ENCODE results near the gene PARP6. TPM values are rescaled to one million over a fixed set of nuclear protein-coding genes. Genes with fewer than 3 reads are reported as not detected.

The PARP6 gene
- total RNA-seq, 1 donor from 2014 or later, result 134 TPM

GRCh38 chr15:72306211-72306785 is 33.9 kb upstream of the PARP6 start:
- no peak for DNase-seq (ENCODE audit: low spot score in 2 of 2, unreplicated experiment in 2 of 2)
- Mint-ChIP-seq H3K27me3 (ENCODE audit: low read depth) (peaks cover 42% of the 10 kb centered on the region), H3K4me1 (no peaks in the 10 kb centered on the region), H3K36me3 (no peaks in the 10 kb centered on the region), H3K9me3 (no peaks in the 10 kb centered on the region), H3K4me3 (no peak overlapping the region), H3K27ac (no peak overlapping the region)
- no peak for TF ChIP-seq CTCF (IDR thresholded peaks at IDR 0.05; ENCODE audit: unreplicated experiment)

- DNase-seq (ENCODE audit: low spot score in 2 of 2, unreplicated experiment in 2 of 2), result no peak
- TF ChIP-seq CTCF (IDR thresholded peaks at IDR 0.05; ENCODE audit: unreplicated experiment), result no peak
- Mint-ChIP-seq H3K4me3 (no peak overlapping the region), H3K4me1 (no peaks in the 10 kb centered on the region), H3K27ac (no peak overlapping the region), H3K9me3 (no peaks in the 10 kb centered on the region), H3K27me3 (ENCODE audit: low read depth) (peaks cover 33% of the 10 kb centered on the region), H3K36me3 (no peaks in the 10 kb centered on the region)
Observed at GRCh38 chr15:72304596-72304995, 32.2 kb upstream of the PARP6 start.

DNA sequence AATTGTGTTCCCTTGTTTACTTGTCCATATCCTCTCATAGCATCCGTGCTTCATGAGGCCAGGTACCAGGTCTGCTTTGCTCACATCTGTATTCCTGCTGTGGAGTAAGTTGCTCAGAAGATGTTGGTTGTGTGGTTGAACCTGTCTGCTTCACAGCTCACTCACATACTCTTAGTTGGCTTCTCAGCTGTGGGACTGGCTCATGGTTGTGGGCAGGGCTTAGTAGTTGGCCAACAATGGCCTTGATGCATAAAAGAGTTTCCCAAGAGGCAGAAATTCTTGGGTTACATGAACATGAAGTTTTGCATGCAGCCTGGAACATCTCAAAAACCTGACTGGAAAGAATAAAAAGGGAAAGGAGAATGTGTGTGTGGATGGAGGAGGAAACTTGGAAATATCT is 30.6 kb upstream of the PARP6 start:
- no peak for DNase-seq (ENCODE audit: low spot score in 2 of 2, unreplicated experiment in 2 of 2)
- Mint-ChIP-seq H3K27me3 (ENCODE audit: low read depth) (peaks cover 29% of the 10 kb centered on the region), H3K9me3 (no peaks in the 10 kb centered on the region), H3K4me3 (no peak overlapping the region), H3K4me1 (no peaks in the 10 kb centered on the region), H3K36me3 (no peaks in the 10 kb centered on the region), H3K27ac (no peak overlapping the region)
- no peak for TF ChIP-seq CTCF (IDR thresholded peaks at IDR 0.05; ENCODE audit: unreplicated experiment)

DNA sequence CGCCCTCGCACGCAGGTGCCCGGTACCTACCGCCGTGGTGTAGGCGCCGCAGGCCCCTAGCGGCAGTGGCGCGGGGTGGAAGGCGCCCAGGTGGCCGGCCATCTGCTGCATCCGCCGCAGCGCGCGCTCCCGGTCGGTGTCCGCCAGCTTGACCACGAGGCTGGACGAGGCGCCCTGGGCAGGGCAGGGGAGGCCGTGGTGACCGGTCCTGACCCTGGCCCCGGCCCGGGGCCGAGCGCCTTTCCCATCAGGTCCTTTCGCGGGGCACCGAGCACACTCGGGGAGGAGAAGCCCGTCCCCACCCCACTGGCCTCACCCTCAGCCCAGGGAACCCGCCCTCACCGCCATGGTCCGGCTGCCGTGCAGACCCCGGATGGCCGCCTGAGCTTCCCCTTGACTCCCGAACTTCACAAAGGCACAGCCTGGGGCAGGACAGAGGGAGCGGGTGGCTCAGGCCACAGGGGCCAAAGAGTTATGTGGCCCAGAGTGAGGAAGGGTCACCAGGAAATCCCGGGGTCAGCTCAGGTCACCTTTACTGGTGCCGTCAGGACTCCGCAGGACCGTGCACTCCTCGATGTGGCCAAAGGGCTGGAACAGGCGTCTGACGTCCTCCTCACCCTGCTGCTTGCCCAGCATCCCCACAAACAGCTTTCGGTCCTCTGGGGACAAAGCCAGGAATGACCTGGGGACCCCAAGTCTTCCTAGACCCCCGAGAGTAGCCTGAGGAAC is 17.4 kb upstream of the PARP6 start:
- DNase-seq (ENCODE audit: low spot score in 2 of 2, unreplicated experiment in 2 of 2), result no peak
- no peak for TF ChIP-seq CTCF (IDR thresholded peaks at IDR 0.05; ENCODE audit: unreplicated experiment)
- Mint-ChIP-seq H3K36me3 (no peaks in the 10 kb centered on the region), H3K9me3 (no peaks in the 10 kb centered on the region), H3K4me1 (no peaks in the 10 kb centered on the region), H3K27ac (no peak overlapping the region), H3K27me3 (ENCODE audit: low read depth) (peaks cover 45% of the 10 kb centered on the region), H3K4me3 (no peak overlapping the region)

GRCh38 chr15:72288796-72289596 is 16.6 kb upstream of the PARP6 start:
- Mint-ChIP-seq H3K36me3 (no peaks in the 10 kb centered on the region), H3K27ac (no peak overlapping the region), H3K27me3 (ENCODE audit: low read depth) (peaks cover 39% of the 10 kb centered on the region), H3K9me3 (no peaks in the 10 kb centered on the region), H3K4me3 (no peak overlapping the region), H3K4me1 (no peaks in the 10 kb centered on the region)
- no peak for TF ChIP-seq CTCF (IDR thresholded peaks at IDR 0.05; ENCODE audit: unreplicated experiment)
- no peak for DNase-seq (ENCODE audit: low spot score in 2 of 2, unreplicated experiment in 2 of 2)
